Hematopoietic multipotent progenitor cell treated with erythropoietin and hydrocortisone succinate and interleukin-3 and kit ligand, for 15 days (in vitro differentiated cells): Measurements from ENCODE around the gene IFT88.

ENCODE experiments used
- DNase-seq: peaks from one replicate; pipeline ENCODE4 v3.0.0-alpha.2; 2015; ENCODE audit warnings: low spot score

IFT88 gene

GRCh38 chr13:20686863-20687579 lies 120.1 kb downstream of the IFT88 start:
- no peak for DNase-seq

- no peak for DNase-seq
Observed at GRCh38 chr13:20689291-20689690, 122.3 kb downstream of the IFT88 start.

DNA sequence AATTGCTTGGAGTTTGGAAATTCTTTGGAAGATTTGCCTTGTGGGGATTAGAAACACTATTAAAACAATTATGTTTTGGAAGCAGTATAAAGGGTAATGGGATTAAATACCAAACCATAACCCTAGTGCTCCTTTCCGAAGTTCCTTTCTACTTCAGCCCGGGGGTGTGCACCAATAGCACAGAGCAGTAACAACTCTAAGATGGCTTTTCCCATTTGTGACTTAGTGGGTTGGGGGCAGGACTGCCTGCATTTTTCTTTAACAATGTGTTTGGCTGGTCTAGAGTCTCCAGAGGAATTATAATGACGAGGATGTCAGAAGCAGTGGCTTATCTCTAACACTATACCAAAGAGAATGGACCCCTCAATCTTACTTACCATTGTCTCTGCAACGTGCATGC lies 124.7 kb downstream of the IFT88 start:
- DNase-seq = no peak

DNA sequence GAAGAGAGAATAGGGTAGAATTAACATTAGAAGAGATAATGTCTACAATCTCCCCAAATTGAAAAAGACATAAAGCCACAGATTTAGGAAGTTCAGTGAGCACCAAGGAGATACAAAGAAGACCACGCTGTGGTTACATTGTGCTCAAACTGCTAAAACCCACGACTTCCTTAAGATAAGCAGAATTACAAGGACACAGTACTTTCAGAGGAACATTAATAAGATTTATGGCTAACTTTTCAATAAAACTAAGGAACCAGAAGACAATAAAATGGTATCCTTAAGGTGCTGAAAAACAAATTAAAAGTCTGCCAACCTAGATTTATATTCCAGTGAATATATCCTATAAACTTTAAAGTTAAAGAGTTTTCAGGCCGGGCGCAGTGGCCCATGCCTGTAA lies 129.1 kb downstream of the IFT88 start:
- no peak for DNase-seq

- DNase-seq = no peak
Observed at GRCh38 chr13:20699715-20700114, 132.8 kb downstream of the IFT88 start.

DNA sequence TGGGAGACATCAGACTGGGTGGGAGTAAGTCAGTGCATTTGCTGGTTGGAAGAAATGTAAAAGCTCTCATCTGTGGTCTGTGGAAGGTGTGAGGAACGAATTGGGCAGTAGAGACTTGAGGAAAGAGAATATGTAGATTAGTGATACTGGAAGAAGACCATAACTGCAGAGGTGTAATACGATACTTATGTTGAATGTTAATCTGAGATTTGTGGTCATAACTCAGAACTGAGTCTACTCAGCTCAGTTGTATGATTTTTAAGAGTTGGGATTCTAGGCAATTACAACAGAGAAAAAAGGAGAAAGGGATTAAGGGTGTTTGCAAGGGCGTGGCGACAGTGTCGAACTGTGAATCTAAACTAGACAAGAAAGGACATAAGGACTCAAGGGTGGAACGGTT lies 133.3 kb downstream of the IFT88 start:
- no peak for DNase-seq

GRCh38 chr13:20701461-20701860 lies 134.5 kb downstream of the IFT88 start:
- no peak for DNase-seq

DNA sequence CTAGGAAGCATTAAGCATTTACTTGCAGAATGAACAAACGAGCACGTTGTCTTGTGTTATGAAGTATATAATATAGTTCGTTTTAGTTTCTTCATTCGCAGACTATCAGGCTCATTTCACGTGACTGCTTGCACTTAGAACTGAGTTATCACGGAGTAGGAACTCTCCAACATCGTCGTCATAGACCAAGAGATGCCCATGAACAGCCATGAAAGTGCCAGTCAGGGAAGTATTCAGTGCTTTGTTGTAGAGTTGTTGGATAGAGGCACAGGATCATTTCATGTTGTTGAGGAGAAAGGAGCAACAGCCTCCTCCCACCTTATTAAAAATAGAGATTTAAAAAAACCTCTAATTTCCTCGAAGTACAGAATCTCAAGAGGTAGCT lies 135.6 kb downstream of the IFT88 start:
- no peak for DNase-seq

GRCh38 chr13:20702915-20703779 lies 136.2 kb downstream of the IFT88 start, which contains the start of gene IL17D:
TSS of gene IL17D (plus strand) at chr13:20703699. CDS start at chr13:20704002, 303 bp downstream.
- DNase-seq = no peak

DNA sequence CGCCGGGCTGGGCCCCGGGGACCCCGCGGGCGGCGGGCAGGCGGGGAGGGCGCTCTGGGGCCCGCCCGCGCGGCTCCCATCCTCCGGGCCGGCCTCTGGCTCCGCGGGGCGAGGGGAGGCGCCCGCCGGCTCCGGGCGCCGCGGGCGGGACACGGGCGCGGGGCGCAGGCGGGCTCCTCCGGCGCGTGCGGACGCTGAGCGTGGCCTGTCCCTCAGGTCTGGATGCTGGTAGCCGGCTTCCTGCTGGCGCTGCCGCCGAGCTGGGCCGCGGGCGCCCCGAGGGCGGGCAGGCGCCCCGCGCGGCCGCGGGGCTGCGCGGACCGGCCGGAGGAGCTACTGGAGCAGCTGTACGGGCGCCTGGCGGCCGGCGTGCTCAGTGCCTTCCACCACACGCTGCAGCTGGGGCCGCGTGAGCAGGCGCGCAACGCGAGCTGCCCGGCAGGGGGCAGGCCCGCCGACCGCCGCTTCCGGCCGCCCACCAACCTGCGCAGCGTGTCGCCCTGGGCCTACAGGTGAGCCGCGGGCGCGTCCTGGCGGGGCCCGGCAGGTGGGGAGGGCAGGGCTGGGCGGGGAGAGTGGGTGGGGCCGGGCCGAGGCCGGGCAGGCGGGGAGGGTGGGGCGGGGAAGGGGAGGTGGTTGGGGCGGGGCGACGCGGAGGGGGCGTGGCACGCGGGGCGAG lies 137.0 kb downstream of the IFT88 start:
- DNase-seq = peak; percentile 57

GRCh38 chr13:20704459-20705069 lies 137.6 kb downstream of the IFT88 start:
- no peak for DNase-seq

DNA sequence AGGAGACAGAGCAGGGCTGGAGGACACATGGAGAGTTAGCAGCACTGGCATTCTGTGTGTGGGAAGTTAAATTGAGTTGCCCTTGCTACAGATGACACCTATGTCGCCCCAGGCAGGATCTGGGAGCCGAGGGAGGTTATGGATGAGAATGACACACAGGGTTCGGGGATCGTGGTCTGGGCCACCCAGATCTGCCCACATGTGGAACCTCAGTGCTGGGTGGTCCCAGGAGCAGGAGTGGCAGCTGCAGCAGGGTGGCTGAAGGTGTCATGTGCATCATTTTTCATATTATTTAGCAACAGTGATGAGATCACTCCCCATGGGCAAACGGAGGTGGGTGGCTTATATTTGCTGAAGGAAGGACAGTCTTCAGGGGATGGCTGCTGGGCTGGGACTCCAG lies 139.7 kb downstream of the IFT88 start:
- no peak for DNase-seq

DNA sequence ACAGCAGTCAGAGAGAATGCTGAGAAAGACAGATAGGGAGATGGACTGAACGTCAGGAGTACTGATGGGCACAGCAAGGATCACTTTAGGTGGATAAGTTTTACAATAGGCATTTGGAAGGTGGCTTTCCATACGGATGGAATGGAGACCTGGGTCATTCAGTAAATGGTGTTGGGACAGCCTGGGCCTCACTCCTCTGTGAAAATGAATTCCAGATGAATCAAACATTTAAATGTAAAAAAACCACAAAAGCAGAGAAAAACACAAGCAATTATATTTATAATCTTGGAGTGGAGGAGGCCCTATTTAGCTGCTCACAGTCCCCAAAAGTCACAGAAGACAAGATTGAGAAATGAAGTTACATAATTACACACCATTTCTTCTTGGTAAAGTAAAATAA lies 141.3 kb downstream of the IFT88 start:
- no peak for DNase-seq

- DNase-seq = no peak
Observed at GRCh38 chr13:20709369-20709768, 142.4 kb downstream of the IFT88 start.

DNA sequence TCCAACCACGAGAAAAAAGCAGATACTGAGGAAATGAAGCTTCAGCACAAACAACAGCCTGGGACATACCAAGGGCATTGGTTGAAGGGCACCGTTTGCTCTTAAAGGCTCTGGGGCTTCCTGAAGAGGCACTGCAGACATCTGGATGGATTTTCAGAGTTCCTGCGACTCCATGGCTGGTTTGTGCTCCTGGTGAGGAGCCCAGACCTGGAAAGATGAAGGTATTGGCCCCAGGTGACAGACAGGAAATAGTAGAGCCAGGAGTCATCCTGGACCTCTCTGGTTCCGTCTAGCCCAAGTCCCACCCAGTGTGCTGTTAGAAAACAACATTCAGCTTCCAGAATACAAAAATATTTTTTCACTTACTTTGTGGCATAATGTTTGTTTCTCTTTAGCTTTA lies 142.8 kb downstream of the IFT88 start:
- DNase-seq = no peak

DNA sequence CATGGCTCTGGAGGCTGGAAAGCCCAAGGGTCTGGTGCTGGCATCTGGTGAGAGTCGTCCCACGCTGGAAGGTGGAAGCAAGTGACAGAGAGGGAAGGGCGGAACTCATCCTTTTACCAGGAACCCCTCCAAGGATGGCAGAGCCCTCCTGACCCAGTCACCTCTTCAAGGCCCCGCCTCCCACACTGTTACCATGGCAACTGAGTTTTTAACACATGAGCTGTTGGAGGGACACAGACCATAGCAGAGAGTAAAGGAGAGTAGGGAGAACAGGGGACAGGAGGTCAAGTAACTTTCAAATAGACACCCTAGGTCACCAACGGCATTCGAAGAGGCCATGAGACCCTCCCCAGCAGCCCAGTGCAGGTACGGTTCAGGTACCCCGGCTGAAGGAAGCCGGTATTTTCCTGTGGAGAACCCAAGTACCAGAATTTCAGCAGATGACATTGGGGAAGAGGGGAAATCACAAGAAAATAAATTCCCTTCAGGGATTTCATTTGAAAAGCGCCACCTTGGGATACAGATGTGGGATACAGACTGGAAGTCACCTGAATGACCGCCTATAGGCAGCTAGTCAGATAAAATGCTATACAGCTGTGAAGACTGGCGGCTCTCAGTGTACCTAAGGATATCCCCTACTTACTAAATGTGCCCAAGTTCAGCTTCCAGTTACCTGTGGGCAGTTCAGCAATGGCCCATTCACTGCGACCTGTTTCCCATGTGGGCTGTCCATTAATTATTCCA lies 144.5 kb downstream of the IFT88 start:
- no peak for DNase-seq

DNA sequence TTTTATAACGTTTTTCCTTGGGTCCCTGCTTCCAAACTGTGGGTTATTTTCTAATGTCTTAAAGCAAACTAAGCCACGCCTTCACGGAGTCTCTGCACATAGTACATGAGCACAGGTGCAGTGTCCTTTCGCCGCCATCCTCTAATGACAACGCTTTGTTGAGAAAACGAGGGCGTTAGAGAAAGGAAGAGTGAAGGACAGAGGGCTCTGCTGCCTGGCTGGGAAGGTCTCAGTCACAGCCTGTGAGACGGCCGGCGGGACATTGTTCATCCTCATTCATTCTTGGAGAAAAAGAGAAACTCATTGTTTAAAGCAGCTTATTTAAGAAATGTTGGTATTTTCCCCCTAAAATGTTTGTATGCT lies 146.0 kb downstream of the IFT88 start:
- no peak for DNase-seq

DNA sequence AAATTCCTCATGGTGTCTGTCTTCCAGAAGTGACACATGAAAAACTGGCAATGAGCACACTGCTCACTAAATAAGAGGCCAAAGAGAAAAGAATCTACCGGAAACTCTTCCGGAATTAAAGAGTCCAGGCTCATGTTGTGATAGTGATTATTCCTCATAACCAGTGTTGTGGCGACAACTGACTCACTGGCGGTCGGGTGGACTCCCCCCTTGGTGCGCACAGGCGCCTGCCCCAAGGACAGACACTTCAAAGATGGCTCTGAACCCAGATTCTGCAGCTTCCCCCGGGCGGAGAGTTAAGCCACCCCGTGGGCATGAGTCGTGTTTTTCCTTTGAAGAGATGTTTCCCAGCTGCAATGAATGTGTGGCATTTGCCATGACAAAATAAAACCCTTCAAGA lies 146.8 kb downstream of the IFT88 start:
- no peak for DNase-seq

DNA sequence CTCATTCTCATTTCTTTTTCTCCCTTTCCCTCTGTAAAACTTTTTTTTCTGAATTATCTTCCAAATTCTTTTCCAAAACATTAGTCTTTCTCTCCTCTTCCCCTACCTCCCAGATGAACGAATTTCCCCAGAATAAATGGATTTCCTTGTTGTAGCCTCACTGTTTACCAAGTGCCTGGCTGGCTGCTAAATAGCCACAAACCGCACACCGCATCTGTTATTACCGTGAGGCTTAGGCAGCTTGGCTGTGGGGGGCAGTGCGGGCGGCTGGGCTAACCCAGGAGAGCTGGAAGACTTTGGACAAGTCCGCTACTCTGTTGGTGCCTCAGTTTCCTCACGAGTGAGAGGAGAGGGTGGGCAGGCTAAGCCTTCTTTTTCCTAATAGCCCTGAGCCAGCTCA lies 147.2 kb downstream of the IFT88 start:
- no peak for DNase-seq

DNA sequence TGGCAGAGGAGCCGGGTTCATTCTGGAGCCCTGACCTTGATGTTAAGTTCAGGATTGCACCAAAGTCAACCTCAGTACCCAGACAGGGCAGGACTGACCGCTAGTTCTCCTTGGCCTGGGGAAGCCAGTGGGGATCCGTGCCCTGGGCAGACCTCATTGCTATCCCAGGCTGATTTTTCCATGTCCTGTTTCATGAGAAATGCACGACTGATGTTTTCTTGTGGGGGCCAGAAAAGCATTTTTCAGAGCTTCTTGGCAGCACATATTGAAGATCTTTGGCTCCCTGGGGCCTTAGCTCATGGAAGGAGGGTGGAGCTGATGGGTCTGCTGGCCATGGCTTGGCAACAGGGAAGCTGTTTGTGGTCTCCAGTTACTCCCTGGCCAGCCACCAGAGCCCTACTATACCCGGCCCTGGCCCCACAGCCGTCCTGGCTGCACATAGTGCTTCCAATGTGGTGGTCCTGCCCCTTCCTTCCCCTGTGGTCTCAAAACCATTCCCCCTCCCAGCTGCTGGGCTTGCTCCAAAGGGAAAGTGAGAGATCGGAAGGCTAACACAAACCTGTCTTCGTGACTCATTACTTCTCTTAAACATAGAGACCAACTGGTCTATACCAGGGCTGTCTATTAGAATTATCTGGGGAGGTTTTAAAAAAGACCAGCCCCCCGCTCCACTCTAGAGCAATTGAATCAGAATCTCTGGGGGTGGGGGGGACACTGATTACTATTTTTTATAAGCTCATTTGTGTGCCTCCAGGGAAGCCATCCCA lies 147.8 kb downstream of the IFT88 start:
- DNase-seq = no peak

- DNase-seq = no peak
Observed at GRCh38 chr13:20715330-20715712, 148.4 kb downstream of the IFT88 start.
